GM23338 (cell line): ENCODE results near the gene PSMB7.

Source experiments
- EZH2 ChIP-seq: fragments of 200-600 bp; sonication (generic); IDR thresholded peaks from one replicate; pipeline ENCODE4 v1.8.0; 2017; ENCODE audit warnings: antibody characterized with exemption, mild to moderate bottlenecking, low read depth; ENCODE audit not compliant: unreplicated experiment
- EZH2phosphoT487 ChIP-seq: fragments of 200-600 bp; sonication (generic); IDR thresholded peaks from one replicate; pipeline ENCODE4 v1.8.1; 2018; ENCODE audit warnings: antibody characterized with exemption; ENCODE audit not compliant: unreplicated experiment
- JUNB ChIP-seq: IDR thresholded peaks from one replicate; pipeline ENCODE4 v1.6.1; 2016; ENCODE audit warnings: antibody characterized with exemption; ENCODE audit not compliant: unreplicated experiment
- POLR2AphosphoS5 ChIP-seq: IDR thresholded peaks from 2 replicates; pipeline ENCODE4 v1.6.1; 2016; ENCODE audit warnings: antibody characterized with exemption, low read depth
- STAT1 ChIP-seq: IDR thresholded peaks from one replicate; pipeline ENCODE4 v1.6.1; 2016; ENCODE audit warnings: antibody characterized with exemption; ENCODE audit not compliant: unreplicated experiment
- TF ChIP-seq, protein P1 (sequence below), 2 experiments: fragments of 200-600 bp in 1 of 2; sonication (generic) in 1 of 2; conservative IDR thresholded peaks; 2 replicates each; pipeline versions ENCODE4 v1.5.1 to v1.6.1; 2016 to 2017; ENCODE audit warnings: antibody characterized with exemption in 2 of 2, low read depth in 2 of 2, mild to moderate bottlenecking in 2 of 2, moderate library complexity in 1 of 2
- TF ChIP-seq, protein P2 (sequence below): IDR thresholded peaks from one replicate; pipeline ENCODE4 v1.6.1; 2018; ENCODE audit warnings: antibody characterized with exemption; ENCODE audit not compliant: unreplicated experiment

DNA sequence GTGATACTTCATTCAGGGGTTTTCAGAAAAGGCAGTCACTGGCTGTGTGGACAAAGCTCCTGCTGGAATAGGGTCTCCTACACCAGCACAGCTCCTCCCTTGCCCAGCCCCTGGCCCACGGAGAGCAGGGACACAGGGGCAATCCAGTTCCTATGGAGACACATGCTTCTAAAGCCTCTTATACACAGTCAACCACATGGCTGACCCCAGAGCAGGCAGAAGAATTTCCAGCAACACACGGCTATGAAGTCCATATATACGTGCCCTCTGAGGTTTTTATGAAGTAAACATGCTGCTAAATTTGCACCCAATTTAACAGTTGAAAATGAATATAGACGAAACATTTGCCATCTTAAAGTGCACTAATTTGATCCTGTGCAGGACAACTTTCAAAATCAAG, 19.4 kb downstream of the PSMB7 start:
- TF ChIP-seq, protein P1, sequence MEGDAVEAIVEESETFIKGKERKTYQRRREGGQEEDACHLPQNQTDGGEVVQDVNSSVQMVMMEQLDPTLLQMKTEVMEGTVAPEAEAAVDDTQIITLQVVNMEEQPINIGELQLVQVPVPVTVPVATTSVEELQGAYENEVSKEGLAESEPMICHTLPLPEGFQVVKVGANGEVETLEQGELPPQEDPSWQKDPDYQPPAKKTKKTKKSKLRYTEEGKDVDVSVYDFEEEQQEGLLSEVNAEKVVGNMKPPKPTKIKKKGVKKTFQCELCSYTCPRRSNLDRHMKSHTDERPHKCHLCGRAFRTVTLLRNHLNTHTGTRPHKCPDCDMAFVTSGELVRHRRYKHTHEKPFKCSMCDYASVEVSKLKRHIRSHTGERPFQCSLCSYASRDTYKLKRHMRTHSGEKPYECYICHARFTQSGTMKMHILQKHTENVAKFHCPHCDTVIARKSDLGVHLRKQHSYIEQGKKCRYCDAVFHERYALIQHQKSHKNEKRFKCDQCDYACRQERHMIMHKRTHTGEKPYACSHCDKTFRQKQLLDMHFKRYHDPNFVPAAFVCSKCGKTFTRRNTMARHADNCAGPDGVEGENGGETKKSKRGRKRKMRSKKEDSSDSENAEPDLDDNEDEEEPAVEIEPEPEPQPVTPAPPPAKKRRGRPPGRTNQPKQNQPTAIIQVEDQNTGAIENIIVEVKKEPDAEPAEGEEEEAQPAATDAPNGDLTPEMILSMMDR (conservative IDR thresholded peaks at IDR 0.05; ENCODE audit: low read depth in 2 of 2), result no peak
- TF ChIP-seq EZH2phosphoT487, result no peak
- no peak for TF ChIP-seq STAT1
- TF ChIP-seq EZH2, result no peak
- no peak for TF ChIP-seq POLR2AphosphoS5
- no peak for TF ChIP-seq JUNB
- TF ChIP-seq, protein P2, sequence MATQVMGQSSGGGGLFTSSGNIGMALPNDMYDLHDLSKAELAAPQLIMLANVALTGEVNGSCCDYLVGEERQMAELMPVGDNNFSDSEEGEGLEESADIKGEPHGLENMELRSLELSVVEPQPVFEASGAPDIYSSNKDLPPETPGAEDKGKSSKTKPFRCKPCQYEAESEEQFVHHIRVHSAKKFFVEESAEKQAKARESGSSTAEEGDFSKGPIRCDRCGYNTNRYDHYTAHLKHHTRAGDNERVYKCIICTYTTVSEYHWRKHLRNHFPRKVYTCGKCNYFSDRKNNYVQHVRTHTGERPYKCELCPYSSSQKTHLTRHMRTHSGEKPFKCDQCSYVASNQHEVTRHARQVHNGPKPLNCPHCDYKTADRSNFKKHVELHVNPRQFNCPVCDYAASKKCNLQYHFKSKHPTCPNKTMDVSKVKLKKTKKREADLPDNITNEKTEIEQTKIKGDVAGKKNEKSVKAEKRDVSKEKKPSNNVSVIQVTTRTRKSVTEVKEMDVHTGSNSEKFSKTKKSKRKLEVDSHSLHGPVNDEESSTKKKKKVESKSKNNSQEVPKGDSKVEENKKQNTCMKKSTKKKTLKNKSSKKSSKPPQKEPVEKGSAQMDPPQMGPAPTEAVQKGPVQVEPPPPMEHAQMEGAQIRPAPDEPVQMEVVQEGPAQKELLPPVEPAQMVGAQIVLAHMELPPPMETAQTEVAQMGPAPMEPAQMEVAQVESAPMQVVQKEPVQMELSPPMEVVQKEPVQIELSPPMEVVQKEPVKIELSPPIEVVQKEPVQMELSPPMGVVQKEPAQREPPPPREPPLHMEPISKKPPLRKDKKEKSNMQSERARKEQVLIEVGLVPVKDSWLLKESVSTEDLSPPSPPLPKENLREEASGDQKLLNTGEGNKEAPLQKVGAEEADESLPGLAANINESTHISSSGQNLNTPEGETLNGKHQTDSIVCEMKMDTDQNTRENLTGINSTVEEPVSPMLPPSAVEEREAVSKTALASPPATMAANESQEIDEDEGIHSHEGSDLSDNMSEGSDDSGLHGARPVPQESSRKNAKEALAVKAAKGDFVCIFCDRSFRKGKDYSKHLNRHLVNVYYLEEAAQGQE, result no peak
